Anterior cingulate cortex (tissue), 58 donors: ENCODE data around the gene PPY.
"Not testable (repeated sequence)": the region's sequence is repeated elsewhere in the genome, so short reads cannot be mapped to it uniquely, and the experiment has no call there.

ENCODE experiments used
- DNase-seq, 58 donors: peaks; one replicate each; lab custom pipeline; 2025; lab: John Stamatoyannopoulos, UW

PPY gene

DNA sequence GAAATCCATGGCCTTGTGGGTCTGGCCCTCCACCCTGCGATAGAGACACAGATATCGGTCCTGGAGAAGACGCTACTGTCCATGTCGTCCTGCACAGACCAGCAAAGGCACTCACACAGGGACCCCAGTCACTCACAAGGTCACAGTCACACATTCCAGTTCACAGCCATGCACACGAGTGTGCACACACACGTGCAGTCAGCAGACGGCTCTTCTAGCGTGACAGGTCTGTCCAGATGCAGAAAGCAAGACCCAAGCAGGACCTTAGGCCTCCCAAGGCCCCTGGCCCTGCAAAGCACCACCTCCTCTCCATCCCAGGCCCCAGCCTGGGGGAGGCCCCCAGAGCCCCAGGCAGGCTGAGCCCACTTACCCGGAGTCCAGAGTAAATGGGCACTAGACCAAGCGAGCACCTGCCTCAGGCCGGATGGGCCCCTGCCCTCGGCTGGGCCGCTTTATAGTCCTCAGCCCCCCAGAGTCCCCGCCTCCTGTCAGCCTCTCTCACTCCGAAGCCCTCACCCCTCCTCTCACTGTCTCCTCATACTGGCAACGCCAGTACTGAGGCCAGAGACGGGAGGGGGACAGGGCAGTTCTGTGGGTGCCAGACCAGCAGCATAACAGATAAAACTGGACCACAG is at the start of gene PPY:
TSS of gene PPY (minus strand) at position 426 of the 635 bp plus-strand sequence. CDS start 822 bp downstream, outside the sequence.
- no peak for DNase-seq

GRCh38 chr17:43988301-43988700 is 46.0 kb upstream of the PPY start:
- no peak for DNase-seq

DNA sequence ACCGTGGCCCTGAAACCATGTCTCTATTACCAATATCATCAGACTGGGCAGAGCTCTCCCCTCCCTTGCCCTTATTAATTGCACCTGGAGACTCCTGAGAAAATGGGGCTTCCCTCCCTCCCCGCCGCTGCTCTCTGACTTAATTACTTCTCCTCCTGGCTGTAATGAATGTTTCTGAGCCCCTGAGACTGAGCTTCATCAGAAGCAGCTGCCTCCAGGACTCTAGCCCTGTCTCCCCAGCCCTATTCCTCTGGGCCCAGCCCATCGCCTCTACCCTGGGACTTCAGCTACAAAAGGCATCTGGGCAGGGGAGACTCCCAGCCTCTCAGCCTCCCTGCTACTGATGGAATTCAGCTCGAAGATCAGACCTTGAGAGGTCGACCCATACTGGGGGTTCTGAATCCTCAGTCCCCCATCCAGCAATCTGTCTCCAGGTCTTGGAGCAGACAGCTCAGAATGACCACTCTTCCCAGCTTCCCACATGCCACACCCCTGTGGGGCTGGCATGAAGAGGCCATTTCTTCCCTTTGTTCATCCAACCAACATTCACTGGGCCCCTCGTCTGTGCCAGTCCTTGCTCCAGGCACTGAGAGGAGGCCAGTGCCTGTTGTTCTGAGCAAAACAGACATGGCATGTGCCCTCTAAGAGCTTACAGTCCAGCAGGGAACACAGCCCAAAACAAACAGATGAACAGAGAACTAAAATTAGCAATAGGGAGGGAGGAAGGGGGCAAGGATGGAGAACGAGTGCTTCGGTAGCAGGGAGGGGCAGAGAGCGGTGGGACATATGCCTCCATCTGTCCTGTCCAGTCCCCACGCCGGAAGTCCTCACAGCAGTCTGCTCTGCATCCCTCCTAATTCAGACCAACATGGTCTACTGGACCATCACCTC is 45.1 kb upstream of the PPY start:
- DNase-seq, result no peak

- DNase-seq, result peak in 1 of 58 donors; percentile 33
These were observed 44.1 kb upstream of the PPY start for GRCh38 chr17:43986225-43986981.

DNA sequence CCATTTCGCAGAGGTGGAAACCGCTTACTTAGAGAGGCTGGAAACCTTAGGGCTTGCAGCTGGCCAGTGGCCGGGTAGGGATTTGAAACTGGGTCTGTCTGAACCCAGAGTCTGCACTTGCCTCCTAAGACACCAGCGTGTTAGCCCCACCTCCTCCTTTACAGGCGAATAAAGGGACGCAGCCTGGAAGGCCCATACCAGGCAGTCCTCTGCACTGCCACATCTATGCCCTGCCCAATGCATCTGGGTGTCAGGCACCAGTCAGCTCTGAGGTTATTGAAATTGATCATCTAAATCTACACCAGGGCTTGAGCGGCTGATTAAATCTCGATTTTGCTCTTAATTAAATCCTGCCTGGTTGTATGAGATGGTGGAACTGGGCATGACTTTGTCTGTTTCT is 42.2 kb upstream of the PPY start:
- no peak for DNase-seq

GRCh38 chr17:43983515-43984411 is 41.5 kb upstream of the PPY start:
- peak in 5 of 58 donors; percentile 8 to 41 (median 22) for DNase-seq

DNA sequence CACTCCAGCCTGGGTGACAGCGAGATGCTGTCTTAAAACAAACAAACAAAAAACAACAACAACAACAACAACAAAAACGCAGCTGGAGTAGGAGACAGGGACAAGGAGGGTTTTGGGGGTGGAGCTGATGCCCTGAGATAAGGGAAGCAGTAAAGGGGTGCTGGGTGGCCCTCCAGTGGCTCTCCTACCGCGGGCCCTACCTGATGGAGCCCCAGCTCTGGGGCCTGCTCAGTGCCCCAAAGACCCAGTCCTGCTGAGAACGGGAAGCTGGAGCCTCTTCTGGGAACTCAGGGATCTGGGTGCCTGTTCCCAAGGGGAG is 40.9 kb upstream of the PPY start:
- DNase-seq, result no peak

DNA sequence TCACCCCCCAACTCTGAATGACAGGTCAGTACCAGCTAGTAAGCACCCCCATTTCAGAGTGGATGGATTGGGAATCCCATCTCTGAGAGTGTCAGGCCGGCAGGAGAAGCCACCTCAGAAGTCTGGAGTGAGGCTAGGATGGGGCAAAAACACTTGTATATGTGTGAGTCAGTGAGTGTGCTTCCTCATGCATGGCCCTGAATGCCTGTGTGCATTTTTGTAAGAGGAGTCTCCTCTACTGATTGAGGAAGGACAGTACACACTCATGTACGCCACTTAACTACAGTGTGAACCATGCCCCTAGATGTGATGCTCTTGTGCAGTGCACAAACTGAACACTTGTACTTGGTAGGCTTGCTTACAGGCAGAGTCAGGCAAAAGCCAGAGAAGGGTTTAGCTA is 39.9 kb upstream of the PPY start:
- no peak for DNase-seq

DNA sequence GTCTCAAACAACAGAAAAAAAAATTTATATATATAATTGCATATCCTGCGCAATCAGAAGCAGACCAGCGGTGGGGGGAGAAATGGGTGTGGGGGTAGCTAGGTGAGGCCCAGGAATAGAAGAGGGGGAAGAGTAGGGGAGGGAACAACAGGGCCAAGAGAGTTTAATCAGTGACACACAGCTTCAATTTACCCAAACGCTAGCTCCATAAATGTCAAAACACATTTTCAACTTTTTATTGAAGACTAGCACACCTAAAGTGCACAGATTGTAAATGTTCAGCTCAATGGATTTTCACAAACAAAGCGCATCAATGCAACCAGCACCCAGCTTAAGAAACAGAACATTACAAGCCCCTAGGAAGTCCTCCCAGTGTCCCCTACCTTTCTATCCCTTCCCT is 37.4 kb upstream of the PPY start:
- DNase-seq, result no peak

DNA sequence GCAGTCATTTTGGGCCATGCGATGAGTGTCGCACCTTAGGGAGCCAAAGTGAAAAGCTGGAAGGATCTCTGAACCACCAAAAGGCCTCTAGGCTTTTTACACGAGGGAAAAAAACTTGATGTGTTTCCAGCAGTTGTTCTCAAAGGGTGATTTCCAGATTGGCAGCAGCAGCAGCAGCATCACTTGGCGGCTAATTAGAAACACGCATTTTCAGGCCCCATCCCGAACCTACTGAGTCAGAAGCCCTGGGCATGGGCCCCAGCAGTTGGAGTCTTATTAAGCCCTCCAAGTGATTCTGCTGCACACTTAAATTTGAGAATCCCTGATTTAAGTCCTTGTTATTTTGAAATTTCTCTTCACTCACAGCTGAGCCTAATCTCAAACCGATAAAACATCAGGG is 36.7 kb upstream of the PPY start:
- no peak for DNase-seq

DNA sequence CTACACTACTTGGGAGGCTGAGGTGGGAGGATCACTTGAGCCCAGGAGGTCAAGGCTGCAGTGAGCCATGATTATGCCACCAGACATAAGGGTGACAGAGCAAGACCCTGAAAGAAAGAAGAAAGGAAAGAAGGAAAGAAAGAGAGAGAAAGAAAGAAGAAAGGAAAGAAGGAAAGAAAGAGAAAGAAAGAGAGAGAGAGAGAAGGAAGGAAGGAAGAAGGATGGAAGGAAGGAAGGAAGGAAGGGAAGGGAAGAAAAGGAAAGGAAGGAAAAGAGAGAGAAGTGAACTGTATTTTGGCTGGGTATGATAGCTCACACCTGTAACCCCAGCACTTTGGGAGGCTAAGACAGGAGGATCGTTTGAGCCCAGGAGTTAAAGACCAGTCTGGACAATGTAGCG is 35.8 kb upstream of the PPY start:
- DNase-seq, result no peak

- no peak for DNase-seq
These were observed 34.9 kb upstream of the PPY start for GRCh38 chr17:43976963-43977837.

DNA sequence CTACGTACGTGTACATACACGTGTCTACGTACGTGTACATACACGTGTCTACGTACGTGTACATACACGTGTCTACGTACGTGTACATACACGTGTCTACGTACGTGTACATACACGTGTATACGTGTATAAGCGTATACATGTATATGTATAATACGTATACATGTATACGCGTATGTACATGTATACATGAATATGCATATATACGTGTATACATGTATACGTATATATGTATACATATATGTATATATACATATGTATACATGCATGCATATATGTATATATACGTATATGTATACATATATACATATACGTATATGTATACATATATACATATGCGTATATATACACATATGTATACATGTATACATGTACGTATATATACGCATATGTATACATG is 33.6 kb upstream of the PPY start:
- no peak for DNase-seq

DNA sequence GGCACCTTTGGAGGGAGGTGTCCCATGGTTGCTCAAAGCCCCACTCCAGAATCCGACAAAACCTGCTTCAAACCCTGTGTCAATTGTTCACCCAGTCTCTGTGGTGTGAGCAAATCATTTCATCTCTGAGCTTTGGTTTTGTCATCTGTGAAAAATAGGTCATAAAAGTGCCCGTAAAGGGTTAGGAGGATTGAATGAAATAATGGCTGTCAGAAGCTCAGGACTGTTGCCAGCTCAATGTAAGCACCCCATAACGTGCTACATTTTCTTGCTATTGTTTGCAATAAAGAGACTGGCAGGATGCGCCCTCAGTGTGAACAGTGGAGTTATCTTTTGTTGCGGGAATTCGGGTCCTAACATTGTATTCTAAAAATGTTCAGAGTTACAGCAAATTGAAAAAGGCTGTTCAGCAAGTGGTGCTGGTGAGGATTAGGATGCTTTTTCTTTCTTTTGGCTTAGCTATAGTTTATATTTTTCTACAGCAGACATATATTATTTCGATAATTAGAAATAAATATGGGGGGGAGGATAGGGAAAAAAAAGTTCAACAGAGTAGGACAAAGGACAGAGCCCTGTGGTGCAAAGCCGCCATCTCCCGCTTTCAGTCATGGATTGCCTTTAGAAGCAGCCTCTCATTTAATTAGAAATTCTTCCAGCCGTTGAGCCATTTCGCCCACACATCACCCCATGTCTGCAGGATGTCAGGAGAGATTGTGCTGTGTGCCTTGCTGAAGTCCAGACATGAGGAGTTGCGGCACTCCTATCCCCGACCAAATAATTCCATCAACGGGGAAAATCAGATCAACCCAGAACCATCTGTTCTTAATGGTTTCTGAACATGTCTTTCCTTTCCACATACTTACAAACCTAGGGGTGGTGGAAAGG is 32.3 kb upstream of the PPY start:
- no peak for DNase-seq

DNA sequence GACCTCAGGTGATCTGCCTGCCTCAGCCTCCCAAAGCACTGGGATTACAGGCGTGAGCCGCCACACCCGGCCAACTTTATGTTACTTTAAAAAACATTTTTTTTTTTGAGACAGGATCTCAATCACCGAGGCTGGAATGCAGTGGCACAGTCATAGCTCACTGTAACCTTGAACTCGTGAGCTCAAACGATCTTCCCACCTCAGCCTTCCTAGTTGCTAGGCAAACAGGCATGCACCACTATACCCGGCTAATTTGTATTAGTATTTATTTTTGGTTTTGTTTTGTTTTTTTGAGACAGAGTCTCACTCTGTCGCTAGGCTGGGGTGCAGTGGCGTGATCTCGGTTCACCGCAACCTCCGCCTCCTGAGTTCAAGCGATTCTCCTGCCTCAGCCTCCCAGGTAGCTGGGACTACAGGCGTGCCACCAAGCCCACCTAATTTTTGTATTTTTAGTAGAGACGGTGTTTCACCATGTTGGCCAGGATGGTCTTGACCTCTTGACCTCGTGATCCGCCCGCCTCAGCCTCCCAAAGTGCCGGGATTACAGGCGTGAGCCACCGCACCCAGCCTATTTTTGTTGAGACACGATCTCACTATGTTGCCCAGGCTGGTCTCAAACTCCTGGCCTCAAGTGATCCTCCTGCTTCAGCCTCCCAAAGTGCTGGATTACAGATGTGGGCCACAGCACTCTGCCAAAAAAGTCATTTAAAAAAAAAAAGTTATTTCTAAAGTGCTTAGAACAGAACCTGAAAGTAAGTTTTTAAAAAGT is 30.4 kb upstream of the PPY start:
- DNase-seq, result not testable (repeated sequence)

- DNase-seq, result not testable (repeated sequence)
These were observed 29.2 kb upstream of the PPY start for GRCh38 chr17:43971436-43971835.

DNA sequence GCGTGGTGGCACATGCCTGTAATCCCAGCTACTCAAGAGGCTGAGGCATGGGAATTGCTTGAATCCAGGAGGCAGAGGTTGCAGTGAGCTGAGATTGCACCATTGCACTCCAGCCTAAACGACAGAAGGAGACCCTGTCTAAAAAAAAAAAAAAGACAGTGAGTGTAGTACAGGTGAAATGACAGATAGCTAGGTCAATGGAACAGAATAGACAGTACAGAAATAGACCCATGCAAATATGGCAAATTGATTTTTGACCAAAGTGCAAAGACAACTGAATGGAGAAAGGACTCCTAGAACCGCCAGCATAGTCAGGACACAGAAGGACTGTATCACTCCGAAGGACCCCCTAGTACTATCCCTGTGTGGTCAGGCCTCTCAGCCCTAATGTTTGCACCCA is 28.1 kb upstream of the PPY start:
- DNase-seq, result no peak
